Activated CD8-positive, alpha-beta memory T cell treated with anti-CD3 and anti-CD28 coated beads for 1 hour (primary cell): ENCODE measurements around the gene FRMD5.

Experiments
- DNase-seq, 2 donors: peaks; one replicate each; pipeline ENCODE4 v3.0.0-alpha.2; 2020; ENCODE audit warnings: low read depth in 1 of 2; ENCODE audit errors: extremely low read depth in 1 of 2

FRMD5 gene

DNA sequence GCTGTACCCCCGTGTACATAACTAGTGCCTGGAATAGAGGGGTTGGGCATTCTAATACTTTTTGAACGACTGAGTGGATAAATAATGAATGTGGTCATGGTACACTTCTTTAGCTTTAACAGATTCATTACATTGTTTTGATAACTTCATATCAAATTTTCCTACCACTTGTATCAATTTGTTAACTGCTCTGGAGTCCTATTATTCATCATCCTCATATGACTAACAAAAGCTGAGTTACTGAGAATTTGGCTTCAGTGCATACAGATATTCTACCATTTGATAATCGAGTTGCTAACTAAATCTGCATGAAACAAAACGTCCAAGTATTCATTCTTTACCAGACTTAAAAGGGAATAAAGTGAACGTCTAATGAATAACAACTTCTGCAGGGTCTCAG is 31.7 kb downstream of the FRMD5 start:
- no peak for DNase-seq

DNA sequence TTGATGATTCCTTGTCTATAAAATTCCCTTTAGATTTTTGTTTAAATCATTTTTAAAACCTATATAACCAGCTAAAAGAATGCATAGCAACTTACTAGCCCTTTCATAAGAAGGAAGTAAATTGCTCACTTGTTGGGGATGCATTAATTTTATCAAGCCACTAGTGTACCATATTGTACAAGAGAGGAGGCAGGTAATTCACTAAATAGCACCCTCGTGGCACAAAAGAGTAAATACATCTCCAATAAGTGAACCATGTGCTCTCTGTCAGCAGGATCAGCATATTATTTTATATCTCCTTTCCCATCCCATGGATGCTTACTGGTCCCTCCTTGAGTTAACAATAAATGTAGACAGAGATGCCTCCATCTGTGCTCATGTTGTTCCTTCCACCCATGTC is 34.3 kb downstream of the FRMD5 start:
- DNase-seq, result no peak

DNA sequence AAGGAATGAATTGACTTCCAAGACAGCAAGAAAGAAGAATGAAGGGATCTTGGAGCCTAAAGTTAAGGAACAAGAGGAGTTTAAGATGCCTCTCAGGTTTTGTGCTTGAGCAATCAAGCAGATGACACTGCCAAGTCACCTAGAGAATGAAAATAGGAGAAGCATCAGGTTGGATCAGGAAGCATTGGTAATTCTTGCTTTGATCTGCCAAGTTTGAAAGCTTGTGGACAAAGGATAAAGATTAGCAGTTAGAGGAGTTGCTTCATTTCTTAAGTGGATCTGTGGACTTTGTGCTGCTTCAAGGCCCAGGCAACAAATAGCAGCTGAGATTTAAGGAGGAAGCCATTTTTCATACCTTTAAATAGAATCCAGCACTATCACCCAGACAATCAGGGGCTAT is 35.6 kb downstream of the FRMD5 start:
- no peak for DNase-seq

DNA sequence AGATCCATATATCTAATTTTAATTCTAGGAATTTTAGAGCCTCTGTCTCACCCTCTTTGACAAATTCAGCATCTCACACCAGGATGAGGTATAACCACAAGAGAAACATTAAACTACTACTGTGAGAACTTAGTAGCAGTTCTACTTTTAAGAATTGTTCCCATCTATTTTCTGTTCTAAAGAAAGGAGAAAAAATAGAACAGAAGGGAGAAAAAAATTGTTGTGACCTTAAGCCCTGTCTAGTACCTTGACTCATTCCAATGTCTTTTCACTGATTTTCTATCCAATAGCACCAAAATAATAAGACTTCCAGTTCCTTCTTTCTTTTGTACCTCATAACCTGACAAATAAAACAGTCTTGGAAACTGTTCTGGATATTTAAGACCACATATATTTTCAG is 37.0 kb downstream of the FRMD5 start:
- no peak for DNase-seq

DNA sequence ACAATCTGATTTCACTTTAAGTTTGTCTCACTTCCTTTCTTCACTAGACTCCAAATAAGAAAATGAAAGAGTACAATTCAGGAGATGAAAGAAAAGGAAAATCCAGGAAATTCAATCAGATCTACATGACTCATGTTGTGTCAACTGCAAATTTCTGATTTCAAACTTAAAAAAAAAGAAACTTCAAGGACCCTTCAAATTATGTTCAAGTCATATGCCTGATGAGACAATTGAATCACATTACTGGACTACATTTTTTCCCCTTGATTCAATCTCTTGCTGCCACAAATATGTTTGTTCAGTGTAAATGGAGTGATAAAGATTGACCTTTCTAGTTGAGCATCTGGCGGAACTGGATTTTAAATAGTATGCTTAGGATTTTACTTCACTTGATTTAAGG is 37.4 kb downstream of the FRMD5 start:
- no peak for DNase-seq

DNA sequence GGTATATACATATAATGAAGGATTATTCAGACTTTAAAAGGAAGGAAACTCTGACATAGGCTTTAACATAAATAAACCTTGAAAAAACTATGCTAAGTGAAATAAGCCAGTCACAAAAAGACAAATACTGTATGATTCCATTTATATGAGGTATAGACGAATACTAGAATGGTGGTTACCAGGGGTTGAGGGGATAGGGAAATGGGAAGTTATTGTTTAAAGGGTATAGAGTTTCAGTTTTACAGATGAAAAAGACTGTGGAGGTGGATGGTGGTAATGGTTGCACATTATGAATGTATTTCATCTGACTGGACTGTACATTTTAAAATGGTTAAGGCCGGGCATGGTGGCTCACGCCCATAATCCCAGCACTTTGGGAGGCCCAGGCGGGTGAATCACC is 41.7 kb downstream of the FRMD5 start:
- no peak for DNase-seq

DNA sequence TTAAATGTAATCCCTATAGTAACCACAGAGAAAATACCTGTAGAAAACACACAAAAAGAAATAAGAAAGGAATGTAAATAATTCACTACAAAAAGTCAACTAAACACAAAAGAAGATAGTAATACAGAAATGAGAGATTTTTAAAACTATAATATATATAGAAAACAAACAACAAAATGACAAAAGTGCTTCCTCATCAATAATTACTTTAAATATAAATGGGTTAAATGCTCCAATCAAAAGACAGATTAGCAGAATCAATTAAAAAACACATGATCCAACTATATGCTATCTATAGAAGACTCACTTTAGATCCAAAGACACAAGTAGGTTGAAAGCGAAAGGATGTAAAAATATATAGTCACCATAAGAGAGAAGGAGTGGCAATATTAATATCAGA is 45.8 kb downstream of the FRMD5 start:
- DNase-seq, result no peak

DNA sequence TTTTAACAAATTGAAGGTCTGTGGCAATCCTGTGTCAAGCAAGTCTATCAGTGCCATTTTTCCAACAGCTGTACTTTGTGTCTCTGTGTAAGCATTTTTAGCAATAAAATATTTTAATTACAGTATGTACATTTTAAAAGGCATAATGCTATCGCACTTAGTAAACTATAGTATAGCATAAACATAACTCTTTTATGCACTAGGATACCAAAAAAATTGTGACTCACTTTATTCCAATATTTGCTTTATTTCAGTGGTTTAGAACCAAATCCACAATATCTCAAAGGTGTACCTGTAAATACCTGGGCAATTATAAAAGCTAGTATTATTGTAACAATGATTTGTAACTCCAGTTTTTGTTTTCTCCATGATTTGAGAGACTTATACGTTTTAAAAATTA is 46.5 kb downstream of the FRMD5 start:
- no peak for DNase-seq

DNA sequence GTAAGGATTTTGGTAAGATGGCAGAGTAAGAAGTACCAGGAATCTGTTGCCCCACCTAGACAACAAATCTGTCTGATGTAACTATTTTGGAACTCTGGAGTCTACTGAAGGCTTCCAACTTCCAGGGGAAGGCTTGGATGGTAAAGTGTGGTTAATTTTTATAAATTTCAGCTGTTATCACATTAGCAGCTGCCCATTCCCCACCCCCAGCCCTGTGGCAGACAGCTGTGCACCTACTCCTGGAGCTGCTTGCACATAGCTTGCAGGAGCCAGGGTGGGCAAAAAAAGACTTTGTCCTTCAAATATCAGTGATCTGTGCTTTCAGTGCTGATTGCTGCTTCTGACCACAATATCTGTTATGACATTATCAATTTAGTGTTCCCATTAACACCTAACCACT is 47.4 kb downstream of the FRMD5 start:
- no peak for DNase-seq

DNA sequence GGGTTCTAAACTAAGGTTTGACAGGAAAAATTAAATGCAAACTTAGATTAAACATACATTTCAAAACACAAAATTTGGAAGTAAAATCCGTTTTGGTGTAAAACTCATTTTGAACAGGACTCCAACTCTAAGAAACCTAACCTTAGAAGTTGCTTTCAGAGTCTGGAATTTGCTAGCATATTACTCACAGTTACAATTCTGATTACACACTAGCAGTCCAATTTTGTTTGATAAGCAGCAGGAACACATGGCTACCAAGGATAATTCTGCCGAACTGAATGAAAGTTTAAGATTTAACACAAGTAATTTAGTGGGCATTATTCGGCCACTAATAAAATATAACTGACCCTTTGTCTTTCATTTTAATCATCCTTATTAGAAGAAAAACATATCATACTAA is 49.6 kb downstream of the FRMD5 start:
- DNase-seq, result no peak

DNA sequence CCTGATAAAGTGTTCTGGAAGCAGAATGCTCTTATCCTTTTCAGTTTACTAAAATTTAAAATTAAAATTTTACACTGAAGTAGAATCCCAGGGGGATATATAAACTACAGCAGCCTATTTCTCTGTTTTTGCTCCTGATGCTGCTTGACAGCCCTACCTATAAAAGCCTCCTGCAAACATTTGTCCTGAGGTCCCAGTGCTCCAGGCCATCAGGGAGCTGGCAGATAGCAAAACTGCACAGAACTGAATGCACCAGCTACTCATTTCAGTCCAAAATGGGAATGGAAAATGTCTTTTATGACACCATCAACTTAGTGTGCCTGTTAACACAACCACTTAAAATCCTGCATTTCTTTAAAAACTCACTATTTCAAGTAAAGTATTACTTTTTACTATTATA is 50.1 kb downstream of the FRMD5 start:
- DNase-seq, result no peak

DNA sequence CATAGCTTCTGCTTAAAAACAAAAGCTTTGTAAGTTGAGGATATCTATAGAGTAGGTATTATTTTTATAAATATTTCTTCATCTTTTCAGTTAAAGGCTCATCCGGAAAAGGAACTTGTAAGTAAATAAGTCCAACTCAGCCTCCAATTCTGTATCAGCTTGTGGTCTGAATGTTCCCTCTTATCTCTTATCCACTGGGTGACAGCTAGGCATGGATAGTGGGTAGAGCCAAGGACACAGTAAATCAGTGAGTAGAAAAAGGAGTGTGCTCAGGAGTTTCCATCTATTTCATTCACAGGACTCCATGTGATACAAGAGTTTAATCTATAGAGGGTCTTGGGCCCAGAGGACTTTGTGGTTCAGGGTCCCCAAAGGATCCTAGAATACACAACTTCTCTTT is 50.9 kb downstream of the FRMD5 start:
- DNase-seq, result no peak

DNA sequence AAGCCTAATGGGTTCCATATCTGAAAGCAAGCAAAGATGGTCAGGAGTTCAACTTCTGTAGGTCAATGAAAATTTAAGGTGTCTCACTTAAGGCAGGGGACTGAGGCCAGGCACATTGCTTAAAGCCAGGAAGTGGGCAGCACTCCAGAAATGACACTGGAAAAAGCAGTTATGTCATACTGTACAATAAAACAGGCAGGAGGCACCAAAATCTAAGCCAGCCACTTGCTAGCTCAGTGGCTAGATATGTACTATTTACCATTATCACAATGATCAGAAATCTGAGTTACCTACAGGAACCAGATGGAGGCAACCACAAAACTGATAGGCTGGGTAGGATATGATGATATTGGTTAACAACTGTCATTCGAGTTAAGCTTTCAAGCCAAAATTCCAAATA is 57.3 kb downstream of the FRMD5 start:
- DNase-seq, result no peak

DNA sequence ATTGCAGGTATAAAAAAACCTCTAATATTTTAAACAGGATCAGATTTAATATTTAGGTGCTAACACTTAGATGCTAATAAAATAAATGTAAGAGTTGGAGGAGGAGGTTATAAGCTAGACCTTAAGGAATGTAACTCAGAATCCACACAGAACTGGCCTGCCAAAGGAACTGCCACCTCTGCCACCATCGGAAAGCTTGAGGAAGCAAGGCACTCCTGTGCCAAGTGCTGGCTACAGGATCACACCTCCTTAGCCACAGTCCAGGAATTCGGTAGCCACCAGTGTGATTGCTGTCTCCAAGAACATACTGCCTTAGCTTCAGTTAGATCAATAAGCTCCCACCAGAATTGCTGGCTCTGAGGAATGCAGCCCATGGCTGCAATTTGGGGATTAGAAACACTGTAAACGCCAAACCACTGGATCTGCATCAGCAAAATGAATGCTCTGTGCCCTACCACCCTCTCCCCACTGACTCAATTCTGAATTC is 58.0 kb downstream of the FRMD5 start:
- no peak for DNase-seq

DNA sequence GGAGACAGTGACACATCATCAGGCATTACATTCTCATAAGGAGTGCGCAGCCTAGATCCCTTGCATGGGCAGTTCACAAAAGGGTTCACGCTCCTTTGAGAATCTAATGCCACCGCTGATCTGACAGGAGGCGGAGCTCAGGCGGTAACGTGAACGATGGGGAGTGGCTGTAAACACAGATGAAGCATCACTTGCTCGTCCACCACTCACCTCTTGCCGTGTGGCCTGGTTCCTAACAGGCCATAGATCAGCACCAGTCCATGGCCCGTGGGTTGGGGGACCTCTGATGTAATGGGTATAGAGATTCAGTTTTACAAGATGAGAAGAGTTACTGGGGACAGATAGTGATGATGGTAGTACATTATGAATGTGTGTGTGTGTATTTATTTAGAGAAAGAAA is 63.0 kb downstream of the FRMD5 start:
- no peak for DNase-seq

DNA sequence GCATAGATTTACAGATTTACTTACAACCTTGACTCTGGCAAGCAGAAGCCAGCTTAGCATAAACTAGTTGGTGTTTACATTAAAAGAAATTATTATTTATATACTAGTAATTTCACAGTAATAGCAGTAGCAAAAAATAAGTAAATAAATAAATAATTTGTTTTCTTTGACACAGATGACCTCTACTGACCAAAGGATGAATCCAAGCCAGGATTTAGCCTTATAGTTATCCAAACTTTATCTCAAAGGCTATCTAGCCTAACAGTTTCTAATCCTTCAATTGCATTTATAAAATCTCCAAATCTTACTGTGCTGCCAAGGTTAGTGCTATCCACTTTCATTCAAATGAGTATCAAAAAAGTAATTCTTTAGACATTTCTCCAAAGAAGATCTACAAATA is 64.3 kb downstream of the FRMD5 start:
- DNase-seq, result no peak

DNA sequence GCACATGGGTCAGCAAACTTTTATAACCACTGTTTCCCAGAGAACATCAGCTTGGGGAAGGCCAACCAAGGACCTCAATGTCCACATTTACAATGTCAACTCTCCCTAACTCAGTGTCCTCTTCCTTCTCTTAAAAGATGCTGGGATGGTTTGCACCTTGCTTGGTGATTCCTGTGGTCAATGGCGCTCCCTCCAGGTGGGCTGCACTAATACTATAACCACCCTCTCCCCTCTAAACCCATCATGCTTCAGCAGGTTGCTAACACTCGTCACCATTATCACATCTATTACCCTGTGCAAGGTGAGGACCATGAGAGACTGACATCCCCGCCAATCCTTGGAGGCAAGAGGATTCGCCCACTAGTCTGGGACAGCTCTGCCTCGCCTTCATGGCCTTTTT is 65.2 kb downstream of the FRMD5 start:
- DNase-seq, result no peak

DNA sequence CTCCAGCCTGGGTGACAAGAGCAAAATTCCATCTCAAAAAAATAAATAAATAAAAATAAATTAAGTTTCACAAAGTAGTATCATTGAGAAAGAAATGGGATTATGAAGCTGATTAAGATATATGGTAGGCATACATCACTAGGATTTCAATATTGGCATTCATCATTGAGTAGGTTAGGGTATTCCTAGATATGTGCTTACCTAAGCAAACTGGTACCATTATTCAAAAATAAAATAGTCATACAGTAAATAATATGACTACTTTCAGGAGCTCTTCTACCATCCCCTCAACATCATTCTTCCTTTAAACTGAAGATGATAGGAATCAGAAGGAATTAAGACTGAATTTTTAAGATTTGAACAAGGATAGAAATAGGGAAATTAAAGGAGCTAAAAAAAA is 66.6 kb downstream of the FRMD5 start:
- DNase-seq, result no peak

DNA sequence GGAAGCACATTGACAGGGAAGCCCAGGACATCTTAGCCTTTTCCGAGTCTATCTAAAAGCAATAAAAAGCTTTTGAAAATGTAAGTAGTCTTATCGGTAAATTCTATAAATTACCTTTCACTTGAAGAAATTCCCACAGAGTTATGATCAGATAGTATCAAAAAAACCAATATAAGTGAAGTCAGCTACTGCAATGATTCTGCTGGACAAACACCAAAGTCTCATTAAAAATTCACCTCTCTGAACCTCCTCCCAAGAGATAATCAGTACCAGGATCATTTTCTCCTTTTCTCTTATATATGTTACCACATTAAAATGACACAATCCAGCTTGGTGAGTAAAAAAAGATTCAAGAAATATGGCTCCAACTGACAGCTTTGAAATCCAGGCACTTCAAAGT is 69.2 kb downstream of the FRMD5 start:
- no peak for DNase-seq

DNA sequence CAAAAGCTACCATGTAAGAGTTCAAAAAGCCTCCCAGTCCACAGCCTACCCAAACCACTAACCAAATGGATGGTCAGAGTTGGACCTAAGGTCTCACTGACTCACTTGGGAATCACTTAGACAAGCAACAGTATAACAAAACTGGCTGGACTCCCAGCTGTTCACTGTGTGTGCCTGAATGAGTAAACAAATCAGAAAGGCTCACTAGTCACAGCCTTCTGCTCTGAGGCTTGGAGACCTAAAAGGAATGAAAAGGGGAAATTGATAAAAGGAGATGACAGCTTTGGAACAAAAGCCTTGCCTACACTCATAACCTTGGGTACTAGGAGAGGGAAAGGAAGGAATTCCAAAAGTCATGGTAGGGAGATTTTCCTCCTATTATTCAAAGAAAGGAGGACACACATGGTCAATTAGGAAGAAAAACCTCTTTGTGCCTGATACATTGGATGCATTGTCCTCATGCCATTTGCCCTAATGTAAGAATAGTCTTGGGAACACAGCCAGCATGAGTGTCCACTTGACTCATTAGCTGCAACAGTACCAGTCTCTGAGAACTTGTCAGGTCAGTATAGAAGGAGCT is 92.3 kb downstream of the FRMD5 start:
- no peak for DNase-seq

DNA sequence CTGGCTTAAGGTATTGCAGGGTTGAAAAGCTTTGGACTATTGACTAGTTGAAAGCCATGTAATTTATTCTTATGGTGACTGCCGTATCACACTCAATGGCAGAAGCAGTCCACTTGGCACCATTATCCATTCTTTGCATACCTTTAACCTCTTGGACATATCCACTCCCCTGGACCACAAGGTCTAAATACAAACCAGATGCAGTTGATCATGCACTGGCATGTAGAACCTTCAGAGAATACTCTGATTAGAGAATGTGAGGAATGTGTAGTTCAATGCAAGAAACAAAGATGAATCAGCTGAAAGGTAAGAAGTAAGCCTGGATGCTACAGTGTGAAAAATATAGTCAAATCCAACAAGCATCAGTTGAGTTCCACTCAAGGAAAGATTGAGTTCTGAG is 93.1 kb downstream of the FRMD5 start:
- no peak for DNase-seq

DNA sequence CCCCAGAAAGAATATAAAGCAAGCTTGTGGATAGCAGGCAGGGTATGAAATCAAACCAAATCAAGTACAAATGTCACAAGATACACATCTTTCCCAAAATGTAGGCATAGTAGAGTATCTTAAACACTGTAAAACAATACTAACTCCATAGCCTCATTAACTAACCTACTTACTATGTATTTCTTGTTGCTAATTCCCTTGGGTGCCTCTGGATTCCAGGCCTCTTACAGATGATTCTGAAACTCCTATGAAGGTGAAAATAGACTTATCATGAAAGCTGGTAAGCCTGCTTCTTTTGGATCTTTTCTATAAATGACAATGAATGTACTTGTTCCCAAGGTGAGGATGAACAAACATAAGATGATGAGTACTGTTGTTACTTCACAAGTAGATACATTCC is 93.8 kb downstream of the FRMD5 start:
- DNase-seq, result no peak

DNA sequence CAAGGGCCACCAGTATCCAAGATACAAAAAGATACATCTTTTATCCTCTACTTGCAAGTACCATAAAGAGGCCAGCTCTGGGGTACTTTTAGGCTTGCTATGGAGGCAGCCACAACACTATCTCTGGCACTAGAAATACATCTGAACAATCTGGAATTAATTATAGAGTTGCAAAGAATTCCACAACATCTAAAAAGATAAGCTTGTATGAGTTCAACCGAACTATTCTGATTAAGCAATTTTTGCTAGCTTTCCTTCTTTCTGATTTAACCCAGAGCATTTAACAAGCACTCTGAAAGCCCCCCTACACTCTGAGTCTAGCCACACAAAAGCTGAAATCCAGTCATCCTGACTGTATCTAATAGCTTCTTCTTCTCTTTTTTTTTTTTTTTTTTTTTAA is 95.4 kb downstream of the FRMD5 start:
- DNase-seq, result no peak

DNA sequence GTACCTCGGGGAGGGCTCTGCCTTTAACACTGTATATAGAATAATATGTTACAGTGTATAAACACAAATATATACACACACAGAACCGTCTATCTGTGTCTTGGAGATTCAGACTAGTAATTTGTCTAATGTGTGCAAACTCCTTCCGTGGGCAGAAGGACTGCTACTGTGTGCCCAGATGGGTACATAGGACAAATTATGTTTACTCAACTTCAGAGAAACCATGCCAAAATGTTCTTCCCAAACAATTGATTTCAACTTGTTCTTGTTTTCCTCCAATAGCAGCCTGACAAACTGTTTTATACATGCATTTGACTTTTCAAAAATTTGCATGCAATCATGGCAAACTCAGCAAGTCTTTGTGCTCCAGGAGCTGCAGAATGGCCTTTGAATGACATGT is 97.5 kb downstream of the FRMD5 start:
- DNase-seq, result no peak
